Upper lobe of right lung (tissue), 1 donor: ENCODE data around the gene SPACDR. TPM values are rescaled to one million over a fixed set of nuclear protein-coding genes. Genes with fewer than 3 reads are reported as not detected.
"Not testable (repeated sequence)": the region's sequence is repeated elsewhere in the genome, so short reads cannot be mapped to it uniquely, and the experiment has no call there.

Experiments used
- ATAC-seq: fragments of 200-7000 bp; cut with Tn5 transposase; one replicate; pipeline ENCODE4 v1.9.1; 2020; ENCODE audit warnings: mild to moderate bottlenecking, moderate library complexity
- DNase-seq: peaks from one replicate; pipeline ENCODE4 v3.0.0-alpha.2; 2020
- H3K27ac ChIP-seq: fragments of 200-600 bp; one replicate; pipeline ENCODE4 v1.8.0; 2022
- H3K27me3 ChIP-seq: fragments of 200-600 bp; one replicate; pipeline ENCODE4 v1.8.0; 2022; ENCODE audit warnings: mild to moderate bottlenecking
- H3K36me3 ChIP-seq: fragments of 200-600 bp; one replicate; pipeline ENCODE4 v1.8.0; 2022
- H3K4me1 ChIP-seq: fragments of 200-600 bp; one replicate; pipeline ENCODE4 v1.8.0; 2022
- H3K4me3 ChIP-seq: fragments of 200-600 bp; one replicate; pipeline ENCODE4 v1.8.0; 2022; ENCODE audit warnings: mild to moderate bottlenecking
- H3K9me3 ChIP-seq: fragments of 200-600 bp; one replicate; pipeline ENCODE4 v1.8.0; 2022
- CTCF ChIP-seq: fragments of 200-600 bp; IDR thresholded peaks from one replicate; pipeline ENCODE4 v1.8.0; 2022; ENCODE audit warnings: antibody characterized with exemption
- intact Hi-C: fragments of 100-400 bp; cut with DNase I; formaldehyde crosslinking; loops from one replicate; pipeline ENCODE4 v1.11.0; 2022
- total RNA-seq: library from RNA; stranded (reverse); fragmentation: NEBNext Ultra II Directional; extraction: Animal tissue kit (Norgen Biotek cat#: 25700); gene quantifications from one replicate; pipeline ENCODE4 v1.2.1, GENCODE V29; 2021
- donor health status: DM: no; HTN: yes; CAD: no; lungs with severe emphysema.

SPACDR gene
- total RNA-seq, 1 donor from 2014 or later, result 1.8 TPM

- no peaks in the 10 kb centered on the region for H3K4me1 ChIP-seq
- DNase-seq (no peak), ATAC-seq (no peak)
- TF ChIP-seq CTCF, result no peak
- no peaks in the 10 kb centered on the region for H3K9me3 ChIP-seq
- intact Hi-C loops, result no loop called here
- H3K27me3 ChIP-seq, result no peaks in the 10 kb centered on the region
- no peak overlapping the region for H3K4me3 ChIP-seq
- H3K27ac ChIP-seq, result no peak overlapping the region
- H3K36me3 ChIP-seq, result no peaks in the 10 kb centered on the region
These were observed 8.9 kb downstream of the SPACDR start for GRCh38 chr7:100455206-100455605.

GRCh38 chr7:100453854-100454253 lies 10.2 kb downstream of the SPACDR start:
- H3K36me3 ChIP-seq, DNase-seq, H3K4me1 ChIP-seq, H3K27ac ChIP-seq, H3K9me3 ChIP-seq, H3K27me3 ChIP-seq, intact Hi-C loops, ATAC-seq, H3K4me3 ChIP-seq: not testable (repeated sequence)

GRCh38 chr7:100452513-100452912 lies 11.5 kb downstream of the SPACDR start:
- ATAC-seq (no peak), DNase-seq (no peak)
- Histone ChIP-seq H3K27ac (no peak overlapping the region), H3K27me3 (no peaks in the 10 kb centered on the region), H3K4me3 (no peak overlapping the region), H3K36me3 (no peaks in the 10 kb centered on the region), H3K4me1 (no peaks in the 10 kb centered on the region), H3K9me3 (no peaks in the 10 kb centered on the region)
- intact Hi-C loops, result no loop called here
- no peak for TF ChIP-seq CTCF

GRCh38 chr7:100449190-100449795 lies 14.8 kb downstream of the SPACDR start:
- Histone ChIP-seq H3K9me3 (no peaks in the 10 kb centered on the region), H3K27ac (no peak overlapping the region), H3K36me3 (no peaks in the 10 kb centered on the region), H3K27me3 (no peaks in the 10 kb centered on the region), H3K4me3 (no peak overlapping the region), H3K4me1 (peaks cover 11% of the 10 kb centered on the region)
- ATAC-seq (no peak), DNase-seq (no peak)
- intact Hi-C loops, result no loop called here
- no peak for TF ChIP-seq CTCF

- DNase-seq, H3K27ac ChIP-seq, H3K4me3 ChIP-seq, H3K36me3 ChIP-seq, H3K9me3 ChIP-seq, intact Hi-C loops, H3K27me3 ChIP-seq, ATAC-seq: not testable (repeated sequence)
- H3K4me1 ChIP-seq, result peaks cover 11% of the 10 kb centered on the region
These were observed 16.7 kb downstream of the SPACDR start for GRCh38 chr7:100447363-100447762.

GRCh38 chr7:100446040-100446439 lies 18.0 kb downstream of the SPACDR start:
- no peak for TF ChIP-seq CTCF
- H3K4me1 ChIP-seq, result peaks cover 11% of the 10 kb centered on the region
- no peak for DNase-seq
- H3K27me3 ChIP-seq, result no peaks in the 10 kb centered on the region
- no peak overlapping the region for H3K4me3 ChIP-seq
- intact Hi-C loops, result no loop called here
- no peak for ATAC-seq
- H3K9me3 ChIP-seq, result no peaks in the 10 kb centered on the region
- H3K27ac ChIP-seq, result no peak overlapping the region
- no peaks in the 10 kb centered on the region for H3K36me3 ChIP-seq
